Spleen (tissue), 11 donors: ENCODE results near the gene GNB1L. TPM values are rescaled to one million over a fixed set of nuclear protein-coding genes. Genes with fewer than 3 reads are reported as not detected.
A peak's percentile ranks its signal among the peaks of the same experiment; 100 is the strongest.
"Not testable (repeated sequence)": the region's sequence is repeated elsewhere in the genome, so short reads cannot be mapped to it uniquely, and the experiment has no call there.

ENCODE experiments used
- DNase-seq: peaks from one replicate; pipeline ENCODE4 v3.0.0-alpha.2; 2020
- H3K27ac ChIP-seq, 8 donors: fragments of 200-600 bp; sonication (generic) in 7 of 8; 1 replicate in 4 of 8; 2 replicates in 4 of 8; pipeline versions ENCODE4 v1.5.0 to v1.8.0; 2016 to 2021; ENCODE audit warnings: inconsistent platforms in 4 of 8, mild to moderate bottlenecking in 4 of 8, moderate library complexity in 1 of 8
- H3K27me3 ChIP-seq, 7 donors: fragments of 200-600 bp; sonication (generic) in 6 of 7; replicated peaks in 1 of 7; 1 replicate in 4 of 7; 2 replicates in 3 of 7; pipeline versions ENCODE4 v1.5.0 to v1.8.0; 2016 to 2021; ENCODE audit warnings: inconsistent platforms in 3 of 7, mild to moderate bottlenecking in 1 of 7
- H3K36me3 ChIP-seq, 6 donors: fragments of 200-600 bp; sonication (generic) in 5 of 6; 1 replicate in 4 of 6; 2 replicates in 2 of 6; pipeline versions ENCODE4 v1.5.0 to v1.8.0; 2016 to 2021; ENCODE audit warnings: inconsistent platforms in 2 of 6
- H3K4me1 ChIP-seq, 6 donors: fragments of 200-600 bp; sonication (generic) in 5 of 6; 1 replicate in 3 of 6; 2 replicates in 3 of 6; pipeline versions ENCODE4 v1.5.0 to v1.8.0; 2016 to 2021; ENCODE audit warnings: inconsistent platforms in 3 of 6
- H3K4me3 ChIP-seq, 8 donors: fragments of 200-600 bp; sonication (generic) in 7 of 8; 1 replicate in 4 of 8; 2 replicates in 4 of 8; pipeline versions ENCODE4 v1.5.0 to v1.8.0; 2016 to 2021; ENCODE audit warnings: inconsistent platforms in 4 of 8, mild to moderate bottlenecking in 4 of 8, moderate library complexity in 2 of 8
- H3K9me3 ChIP-seq, 8 donors: fragments of 200-600 bp; sonication (generic) in 7 of 8; 1 replicate in 4 of 8; 2 replicates in 4 of 8; pipeline versions ENCODE4 v1.5.0 to v1.8.0; 2016 to 2021; ENCODE audit warnings: inconsistent platforms in 4 of 8
- POLR2A ChIP-seq, 3 donors: fragments of 450-650 bp; IDR thresholded peaks; one replicate each; pipeline ENCODE4 v1.5.1; 2017; ENCODE audit warnings: antibody characterized with exemption in 3 of 3, mild to moderate bottlenecking in 1 of 3
- POLR2AphosphoS5 ChIP-seq, 3 donors: sonication (generic); formaldehyde crosslinking; IDR thresholded peaks; one replicate each; pipeline ENCODE4 v1.5.1; 2017; ENCODE audit warnings: antibody characterized with exemption in 3 of 3
- WGBS, 5 donors: extraction: QIAGEN DNeasy Blood & Tissue Kit in 3 of 5; methylation state at CpG; one replicate each; pipeline versions ENCODE4 v1.1.5 to v1.1.7; 2013 to 2018; 5-methylcytosine and 5-hydroxymethylcytosine counted together
- intact Hi-C: fragments of 100-400 bp; cut with DNase I; formaldehyde crosslinking; loops from one replicate; pipeline ENCODE4 v1.15.0; 2023; ENCODE audit warnings: low total_unique reads
- polyA plus RNA-seq, 3 donors: library from polyadenylated mRNA; stranded (reverse); fragments of 200-250 nt; gene quantifications; one replicate each; pipeline ENCODE4 v1.2.1, GENCODE V29; 2013
- total RNA-seq, 7 donors: library from RNA; depleted of rRNA in 3 of 7; stranded (reverse); fragments of >200 nt in 3 of 7; fragmentation: NEBNext Ultra II Directional in 4 of 7; extraction: Animal tissue kit (Norgen Biotek cat#: 25700) in 4 of 7; gene quantifications; one replicate each; pipeline versions ENCODE4 v1.1.0 to v1.2.1, GENCODE V29; 2016 to 2021
- TF ChIP-seq, protein P1 (sequence below), 11 experiments: fragments of 200-600 bp in 7 of 11; fragments of 450-650 bp in 4 of 11; sonication (generic) in 4 of 11; IDR thresholded peaks in 8 of 11; conservative IDR thresholded peaks in 3 of 11; 1 replicate in 7 of 11; 2 replicates in 4 of 11; pipeline versions ENCODE4 v1.4.0 to v1.8.0; 2016 to 2021; ENCODE audit warnings: antibody characterized with exemption in 11 of 11, inconsistent platforms in 4 of 11, mild to moderate bottlenecking in 1 of 11
- donor health status: healthy with polysubstance abuse.
- donor health status: DM: no; HTN: no; CAD: no; lungs with moderate emphysema.
- donor health status: DM: no; HTN: no; CAD: no.
- donor health status: Bipolar disorder and iron deficiency.
- donor health status: healthy.
- donor health status: DM: no; HTN: no; CAD: no.
- donor health status: DM: yes; HTN: yes; CAD: no.

Gene GNB1L
- total and polyA plus RNA-seq, 10 donors, result 5.7 to 10.4 (median 7.9) TPM

- TF ChIP-seq, protein P1, sequence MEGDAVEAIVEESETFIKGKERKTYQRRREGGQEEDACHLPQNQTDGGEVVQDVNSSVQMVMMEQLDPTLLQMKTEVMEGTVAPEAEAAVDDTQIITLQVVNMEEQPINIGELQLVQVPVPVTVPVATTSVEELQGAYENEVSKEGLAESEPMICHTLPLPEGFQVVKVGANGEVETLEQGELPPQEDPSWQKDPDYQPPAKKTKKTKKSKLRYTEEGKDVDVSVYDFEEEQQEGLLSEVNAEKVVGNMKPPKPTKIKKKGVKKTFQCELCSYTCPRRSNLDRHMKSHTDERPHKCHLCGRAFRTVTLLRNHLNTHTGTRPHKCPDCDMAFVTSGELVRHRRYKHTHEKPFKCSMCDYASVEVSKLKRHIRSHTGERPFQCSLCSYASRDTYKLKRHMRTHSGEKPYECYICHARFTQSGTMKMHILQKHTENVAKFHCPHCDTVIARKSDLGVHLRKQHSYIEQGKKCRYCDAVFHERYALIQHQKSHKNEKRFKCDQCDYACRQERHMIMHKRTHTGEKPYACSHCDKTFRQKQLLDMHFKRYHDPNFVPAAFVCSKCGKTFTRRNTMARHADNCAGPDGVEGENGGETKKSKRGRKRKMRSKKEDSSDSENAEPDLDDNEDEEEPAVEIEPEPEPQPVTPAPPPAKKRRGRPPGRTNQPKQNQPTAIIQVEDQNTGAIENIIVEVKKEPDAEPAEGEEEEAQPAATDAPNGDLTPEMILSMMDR (IDR thresholded peaks at IDR 0.05 in 8 of 11, conservative IDR thresholded peaks at IDR 0.05 in 3 of 11), result no peak
- no peak for TF ChIP-seq POLR2A (IDR thresholded peaks at IDR 0.05)
- TF ChIP-seq POLR2AphosphoS5 (IDR thresholded peaks at IDR 0.05), result no peak
- intact Hi-C loops, result no loop called here
- DNase-seq, result peak; percentile 56
- Histone ChIP-seq H3K4me1 (peaks cover 0 to 11% (median 6%) of the 10 kb centered on the region in 6 donors), H3K27ac (no peak overlapping the region), H3K27me3 (peaks cover 0 to 62% (median 12%) of the 10 kb centered on the region in 7 donors), H3K4me3 (no peak overlapping the region), H3K36me3 (peaks cover 0 to 10% (median 0%) of the 10 kb centered on the region in 6 donors), H3K9me3 (no peaks in the 10 kb centered on the region)
- WGBS, 5 donors, result 76 to 88% (median 81%) methylated on average over 13 of the region's 13 CpGs
Measured at GRCh38 chr22:19779685-19780268, 74.9 kb downstream of the GNB1L start.

GRCh38 chr22:19779011-19779421 is 75.7 kb downstream of the GNB1L start:
- 83 to 90% (median 88%) methylated on average over 10 of the region's 10 CpGs for WGBS, 5 donors
- TF ChIP-seq, protein P1 (IDR thresholded peaks at IDR 0.05 in 8 of 11, conservative IDR thresholded peaks at IDR 0.05 in 3 of 11), result no peak
- TF ChIP-seq POLR2AphosphoS5 (IDR thresholded peaks at IDR 0.05) (no peak), POLR2A (IDR thresholded peaks at IDR 0.05) (no peak)
- Histone ChIP-seq H3K36me3 (peaks cover 0 to 2% (median 0%) of the 10 kb centered on the region in 6 donors), H3K4me3 (no peak overlapping the region), H3K27me3 (peaks cover 0 to 70% (median 12%) of the 10 kb centered on the region in 7 donors), H3K27ac (no peak overlapping the region), H3K9me3 (no peaks in the 10 kb centered on the region), H3K4me1 (peaks cover 0 to 13% (median 7%) of the 10 kb centered on the region in 6 donors)
- peak; percentile 32 for DNase-seq
- intact Hi-C loops, result no loop called here

DNA sequence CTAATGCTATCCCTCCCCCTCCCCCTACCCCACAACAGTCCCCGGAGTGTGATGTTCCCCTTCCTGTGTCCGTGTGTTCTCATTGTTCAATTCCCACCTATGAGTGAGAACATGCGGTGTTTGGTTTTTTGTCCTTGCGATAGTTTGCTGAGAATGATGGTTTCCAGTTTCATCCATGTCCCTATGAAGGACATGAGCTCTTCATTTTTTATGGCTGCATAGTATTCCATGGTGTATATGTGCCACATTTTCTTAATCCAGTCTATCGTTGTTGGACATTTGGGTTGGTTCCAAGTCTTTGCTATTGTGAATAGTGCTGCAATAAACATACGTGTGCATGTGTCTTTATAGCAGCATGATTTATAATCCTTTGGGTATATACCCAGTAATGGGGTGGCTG is 77.5 kb downstream of the GNB1L start:
- H3K27ac ChIP-seq, DNase-seq, intact Hi-C loops, H3K4me3 ChIP-seq, H3K36me3 ChIP-seq, H3K9me3 ChIP-seq: not testable (repeated sequence)
- 77 to 92% (median 84%) methylated on average over 5 to 6 of the region's 6 CpGs for WGBS, 5 donors
- Histone ChIP-seq H3K4me1 (peaks cover 8 to 31% (median 22%) of the 10 kb centered on the region in 6 donors), H3K27me3 (peaks cover 0 to 74% (median 22%) of the 10 kb centered on the region in 7 donors)

DNA sequence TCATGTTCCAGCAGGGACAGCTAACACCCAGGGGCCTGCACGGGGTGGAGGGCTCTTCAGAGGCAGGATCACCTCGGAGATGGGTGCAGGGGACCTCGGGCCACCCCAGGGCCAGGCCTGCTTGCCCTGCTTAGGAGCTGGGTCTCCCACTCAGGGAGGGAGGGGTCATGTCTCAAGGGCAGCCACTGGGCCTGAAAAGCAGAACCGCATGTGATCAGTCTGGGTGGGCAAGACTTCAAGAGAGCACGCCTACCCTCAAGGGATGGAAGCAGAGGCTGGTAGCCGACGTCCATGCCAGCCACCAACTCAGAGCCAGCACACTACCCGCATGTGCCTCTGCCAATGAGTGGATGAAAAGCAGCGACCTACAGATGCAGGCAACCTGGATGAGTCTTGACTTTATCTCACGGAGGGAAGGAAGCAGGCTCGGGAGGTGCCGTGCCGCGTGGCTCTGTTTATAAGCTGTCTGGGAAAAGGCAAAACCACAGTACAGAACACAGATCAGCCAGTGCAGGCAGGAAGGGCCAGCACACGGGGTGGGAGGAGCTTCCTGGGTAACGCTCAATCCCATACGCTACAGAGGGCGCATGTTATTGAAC is 78.1 kb downstream of the GNB1L start:
- H3K36me3 ChIP-seq, result no peaks in the 10 kb centered on the region
- TF ChIP-seq, protein P1 (IDR thresholded peaks at IDR 0.05 in 8 of 11, conservative IDR thresholded peaks at IDR 0.05 in 3 of 11), result no peak
- TF ChIP-seq POLR2A (IDR thresholded peaks at IDR 0.05), result no peak
- H3K9me3 ChIP-seq, result no peaks in the 10 kb centered on the region
- peaks cover 8 to 32% (median 22%) of the 10 kb centered on the region in 6 donors for H3K4me1 ChIP-seq
- H3K4me3 ChIP-seq, result no peak overlapping the region
- DNase-seq, result peak; percentile 58
- WGBS, 5 donors, result 30 to 37% (median 33%) methylated on average over 18 of the region's 18 CpGs
- peaks cover 0 to 80% (median 22%) of the 10 kb centered on the region in 7 donors for H3K27me3 ChIP-seq
- H3K27ac ChIP-seq, result no peak overlapping the region
- intact Hi-C loops, result no loop called here
